Nucleus accumbens (tissue), 56 donors: ENCODE data around the gene SLC9A8.
"Not testable (repeated sequence)": the region's sequence is repeated elsewhere in the genome, so short reads cannot be mapped to it uniquely, and the experiment has no call there.

Source experiments
- DNase-seq, 56 donors: peaks; one replicate each; lab custom pipeline; 2025; lab: John Stamatoyannopoulos, UW

The SLC9A8 gene

GRCh38 chr20:49786668-49787370 is 25.8 kb upstream of the SLC9A8 start:
- DNase-seq = no peak

DNA sequence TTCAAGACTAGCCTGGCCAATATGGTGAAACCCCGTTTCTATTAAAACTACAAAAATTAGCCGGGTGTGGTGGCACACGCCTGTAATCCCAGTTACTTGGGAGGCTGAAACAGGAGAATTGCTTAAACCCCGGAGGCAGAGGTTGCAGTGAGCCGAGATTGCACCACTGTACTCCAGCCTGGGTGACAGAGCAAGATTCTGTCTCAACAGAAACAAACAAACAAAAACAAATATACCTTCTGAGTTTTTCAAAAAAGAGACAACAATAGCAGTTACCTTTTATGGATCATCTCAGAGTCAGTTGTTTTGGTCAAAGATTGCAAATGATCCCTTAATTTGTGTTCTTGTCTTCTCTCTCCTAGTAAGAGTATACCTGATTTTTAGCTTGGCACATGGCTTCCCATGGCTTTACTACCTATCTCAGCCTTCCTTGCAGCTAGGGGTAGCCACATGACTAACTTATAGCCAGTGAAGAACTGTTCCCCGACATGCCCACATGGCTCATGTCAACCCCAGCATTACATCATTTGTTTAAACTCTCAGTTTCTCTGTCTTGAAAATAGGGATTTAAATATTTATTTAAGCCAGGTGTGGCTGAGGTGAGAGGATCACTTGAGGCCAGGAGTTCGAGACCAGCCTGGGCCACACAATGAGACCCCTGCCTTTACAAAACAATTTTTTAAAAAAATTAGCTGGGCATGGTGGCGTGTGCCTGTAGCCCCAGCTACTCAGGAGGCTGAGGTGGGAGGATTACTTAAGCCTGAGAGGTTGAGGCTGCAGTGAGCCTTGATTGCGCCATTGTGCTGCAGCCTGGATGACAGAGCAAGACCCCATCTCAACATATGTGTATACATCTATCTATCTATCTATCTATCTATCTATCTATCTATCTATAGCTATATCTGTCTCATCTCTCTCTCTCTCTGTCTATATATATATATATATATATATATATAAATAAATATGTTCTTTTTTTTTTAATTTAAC is 25.0 kb upstream of the SLC9A8 start:
- no peak for DNase-seq

DNA sequence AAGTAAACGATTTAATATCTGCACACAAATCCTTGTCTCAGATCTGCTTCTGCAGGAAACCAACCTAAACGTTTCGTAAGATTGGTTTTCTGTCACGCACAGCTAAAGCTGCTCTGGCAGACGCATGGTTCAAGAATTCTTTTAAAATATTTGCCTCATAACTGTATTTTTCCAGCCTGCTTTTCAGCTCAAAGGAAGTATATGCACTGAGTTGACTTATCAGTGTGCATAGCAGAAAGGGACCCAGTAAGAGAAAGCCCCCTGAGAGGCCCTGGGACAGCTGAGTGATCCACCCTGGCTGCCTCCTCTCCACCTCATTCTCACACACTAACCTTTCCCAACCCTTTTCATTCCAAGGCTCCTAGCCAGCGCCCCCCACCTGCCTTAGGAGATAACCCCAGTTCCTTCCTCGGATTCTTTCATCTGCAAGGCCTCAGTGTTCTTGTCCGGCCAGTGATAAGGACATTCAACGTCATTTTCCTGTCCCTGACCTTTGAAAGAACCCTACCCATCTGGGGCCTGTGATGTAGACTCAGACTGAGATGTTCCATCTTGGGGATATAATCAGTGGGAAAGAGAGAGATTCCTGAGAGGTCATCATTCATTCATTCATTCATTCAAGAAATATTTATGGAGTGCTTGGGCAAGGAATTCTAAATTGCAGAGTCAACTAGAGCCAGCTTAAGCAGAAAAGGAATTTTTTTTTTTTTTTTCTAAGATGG is 22.4 kb upstream of the SLC9A8 start:
- no peak for DNase-seq

GRCh38 chr20:49791165-49791564 is 21.5 kb upstream of the SLC9A8 start:
- no peak for DNase-seq

DNA sequence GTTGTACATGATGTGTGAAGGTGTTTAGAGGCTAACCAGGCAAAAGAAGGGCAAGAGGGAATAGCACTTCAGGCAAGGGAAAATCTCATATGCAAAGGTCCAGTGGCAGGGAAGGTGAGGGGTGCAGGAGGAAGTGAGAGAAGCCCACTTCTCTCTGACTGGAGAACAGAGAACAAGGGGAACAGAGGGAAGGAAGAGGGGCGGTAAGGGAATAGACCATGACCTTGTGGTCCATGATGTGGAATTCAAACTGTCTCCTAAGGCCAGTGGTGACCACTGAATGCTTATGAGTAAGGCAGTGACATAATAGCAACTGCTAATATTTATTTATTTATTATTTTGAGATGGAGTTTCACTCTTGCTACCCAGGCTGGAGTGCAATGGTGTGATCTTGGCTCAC is 20.6 kb upstream of the SLC9A8 start:
- DNase-seq = no peak

DNA sequence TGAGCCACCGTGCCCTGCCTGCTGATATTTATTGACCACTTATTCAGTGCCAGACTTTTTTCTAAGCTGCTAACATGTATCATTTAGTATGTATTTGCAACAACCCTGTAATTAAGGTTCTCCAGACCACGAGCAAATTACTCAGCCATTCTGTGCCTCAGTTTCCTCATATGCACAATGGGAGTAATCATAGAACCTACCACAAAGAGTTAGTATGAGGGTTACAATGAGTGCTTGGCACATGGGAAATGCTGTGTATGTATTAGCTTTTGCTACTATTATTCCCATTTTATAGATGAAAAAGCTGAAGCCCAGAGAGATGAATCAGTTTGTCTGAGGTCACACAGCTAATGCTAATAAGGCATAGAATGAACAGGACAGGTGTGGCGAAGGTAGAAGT is 20.0 kb upstream of the SLC9A8 start:
- DNase-seq = no peak

DNA sequence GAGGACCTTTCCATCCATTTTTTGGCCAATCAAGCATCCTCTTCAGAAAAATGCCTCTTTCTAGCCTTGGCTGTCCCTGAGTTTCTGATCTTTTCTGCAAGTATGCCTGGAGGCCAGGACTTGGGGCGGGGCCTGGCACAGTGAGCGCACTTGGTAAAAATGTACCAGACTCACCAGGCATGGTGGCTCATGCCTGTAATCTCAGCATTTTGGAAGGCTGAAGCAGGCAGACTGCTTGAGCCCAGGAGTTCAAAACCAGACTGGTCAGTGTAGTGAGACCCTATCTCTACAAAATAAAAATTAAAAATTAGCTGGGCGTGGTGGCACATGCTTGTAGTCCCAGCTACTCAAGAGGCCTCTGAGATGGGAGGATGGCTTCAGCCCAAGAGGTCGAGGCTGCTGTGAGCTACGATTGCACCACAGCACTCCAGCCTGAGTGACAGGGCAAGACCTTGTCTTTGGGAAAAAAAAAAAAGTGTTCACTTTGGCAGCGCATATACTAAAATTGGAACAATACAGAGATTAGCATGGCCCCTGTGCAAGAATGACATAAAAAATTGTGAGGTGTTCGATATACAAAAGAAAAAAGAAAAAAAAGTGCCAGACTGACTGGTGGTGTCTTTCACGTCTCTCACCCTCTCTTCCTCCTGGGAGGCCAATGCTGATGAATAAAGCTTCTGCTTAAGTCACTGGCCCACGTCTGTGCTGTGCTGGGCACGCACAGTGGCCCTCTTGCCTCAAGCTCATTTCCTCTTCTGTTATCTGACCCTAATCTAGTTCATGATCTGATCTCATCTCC is 18.1 kb upstream of the SLC9A8 start:
- DNase-seq = no peak

DNA sequence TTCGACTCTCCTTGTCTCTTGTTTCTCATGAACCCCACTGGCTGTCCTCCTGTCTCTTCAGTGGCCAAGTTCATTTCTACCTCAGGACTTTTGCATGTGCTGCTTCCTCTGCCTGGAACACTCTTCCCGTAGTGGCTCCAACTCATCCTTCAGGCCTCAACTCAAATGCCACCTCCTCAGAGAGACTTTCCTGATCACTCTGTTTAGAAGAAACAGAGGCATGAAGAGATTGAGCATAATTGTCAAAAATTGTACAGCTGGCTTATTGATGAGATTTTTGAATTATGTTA is 17.5 kb upstream of the SLC9A8 start:
- DNase-seq = no peak

DNA sequence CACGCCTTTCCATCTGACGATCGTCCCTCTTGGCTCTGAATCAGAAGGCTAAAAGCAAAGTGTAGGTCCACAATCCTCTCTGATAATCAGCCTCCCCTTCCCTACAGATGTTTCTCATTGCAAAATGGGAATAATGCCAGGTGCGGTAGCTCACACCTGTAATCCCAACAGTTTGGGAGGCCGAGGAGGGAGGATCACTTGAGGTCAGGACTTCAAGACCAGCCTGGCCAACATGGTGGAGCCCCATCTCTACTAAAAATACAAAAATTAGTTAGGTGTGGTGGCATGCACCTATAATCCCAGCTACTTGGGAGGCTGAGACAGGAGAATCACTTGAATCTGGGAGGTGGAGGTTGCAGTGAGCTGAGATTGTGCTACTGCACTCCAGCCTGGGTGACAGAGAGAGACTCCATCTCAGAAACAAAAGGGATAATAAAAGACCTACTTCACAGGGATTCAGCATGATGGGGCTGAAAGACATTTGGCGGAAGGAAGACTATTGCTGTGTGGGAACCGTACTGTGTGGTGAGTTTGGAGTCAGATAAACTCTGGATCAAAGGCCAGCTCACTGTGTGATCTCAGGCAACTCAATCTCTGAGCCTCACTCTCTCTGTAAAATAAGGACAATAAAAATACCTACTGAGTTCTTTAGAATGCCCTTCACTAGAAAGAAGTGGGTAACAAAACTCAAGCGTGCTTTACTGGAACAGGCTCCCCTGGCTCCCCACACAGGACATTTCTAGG is 15.9 kb upstream of the SLC9A8 start:
- no peak for DNase-seq

GRCh38 chr20:49797344-49797615 is 15.3 kb upstream of the SLC9A8 start:
- DNase-seq = no peak

DNA sequence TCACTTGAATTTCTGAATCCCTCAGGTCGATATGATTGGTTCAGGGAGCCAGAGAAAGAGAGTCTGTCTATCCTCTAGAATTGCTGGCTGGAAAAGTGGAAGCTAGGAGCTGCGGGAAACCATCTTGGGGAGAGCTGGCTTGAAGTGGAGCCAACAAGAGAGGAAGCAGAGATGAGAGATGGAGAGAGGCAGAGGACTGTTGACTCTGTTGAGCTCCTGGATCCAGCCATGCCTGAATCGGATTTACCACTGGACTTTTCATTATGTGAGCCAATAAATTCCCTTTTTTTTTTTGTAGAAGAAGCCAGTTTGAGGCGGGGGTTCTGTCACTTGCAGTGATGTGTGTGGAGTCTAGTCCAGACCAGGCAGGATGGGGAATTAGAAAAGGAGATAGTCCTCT is 13.9 kb upstream of the SLC9A8 start:
- DNase-seq = no peak

- DNase-seq = no peak
Measured at GRCh38 chr20:49799698-49800097, 12.9 kb upstream of the SLC9A8 start.

DNA sequence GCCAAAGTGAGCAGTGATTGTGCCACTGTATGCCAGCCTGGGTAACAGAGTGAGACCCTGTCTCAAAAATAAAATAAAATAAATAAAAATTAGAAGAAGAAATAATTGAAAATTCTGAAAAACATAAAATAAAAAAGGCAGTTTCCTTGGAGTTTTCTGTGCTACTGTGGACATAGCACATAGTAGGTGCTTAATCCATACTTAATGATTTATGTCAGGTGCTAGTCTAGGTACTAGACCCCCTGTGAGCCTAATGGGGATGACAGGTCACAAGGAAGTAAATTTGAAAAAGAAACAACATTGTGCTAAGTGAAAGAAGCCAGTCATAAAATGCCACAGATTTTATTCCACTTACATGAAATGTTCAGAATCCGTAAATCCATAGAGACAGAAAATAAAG is 9.2 kb upstream of the SLC9A8 start:
- no peak for DNase-seq

DNA sequence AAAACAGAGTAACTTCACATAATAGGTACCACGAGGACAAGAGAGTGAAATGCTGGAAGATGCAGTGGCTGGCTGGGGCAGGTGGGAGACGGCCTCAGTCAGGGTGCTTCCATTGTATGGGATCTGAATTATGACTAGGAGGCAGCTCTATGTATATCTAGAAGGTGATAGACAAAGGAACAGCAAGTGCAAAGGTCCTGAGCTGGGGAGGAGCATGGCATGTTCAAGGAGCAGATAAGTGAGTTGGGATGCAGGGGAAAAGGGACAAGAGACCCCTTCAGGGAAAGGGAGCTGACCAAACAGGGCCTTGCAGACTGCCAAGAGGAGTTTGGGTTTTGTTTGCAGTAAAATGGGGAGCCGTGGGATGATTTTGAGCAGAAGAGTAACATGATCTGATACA is 8.3 kb upstream of the SLC9A8 start:
- no peak for DNase-seq

- DNase-seq = not testable (repeated sequence)
Measured at GRCh38 chr20:49805224-49805876, 7.3 kb upstream of the SLC9A8 start.

- DNase-seq = no peak
Measured at GRCh38 chr20:49808753-49809152, 3.9 kb upstream of the SLC9A8 start.

DNA sequence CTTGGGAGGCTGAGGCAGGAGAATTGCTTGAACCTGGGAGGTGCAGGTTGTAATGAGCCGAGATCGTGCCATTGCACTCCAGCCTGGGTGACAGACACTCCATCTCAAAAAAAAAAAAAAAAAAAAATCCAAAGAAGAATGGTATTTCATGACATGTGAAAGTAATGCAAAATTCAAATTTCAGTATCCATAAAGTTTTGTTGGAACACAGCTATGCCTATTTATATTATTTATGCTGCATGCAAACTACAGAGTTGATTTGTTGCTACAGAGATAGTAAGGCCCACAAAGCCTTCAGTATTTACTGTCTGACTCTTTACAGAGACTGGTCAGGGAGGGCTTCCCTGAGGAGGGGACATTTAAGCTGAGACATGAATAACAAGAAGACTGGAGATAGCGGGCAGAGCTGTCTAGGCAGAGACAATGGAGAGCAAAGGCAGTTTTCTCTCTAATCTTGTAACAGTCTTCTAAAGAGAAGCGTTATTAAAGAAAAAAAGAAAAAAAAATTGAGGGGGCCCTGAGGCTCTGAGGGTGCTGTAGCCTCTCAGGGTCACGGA is 2.7 kb upstream of the SLC9A8 start:
- DNase-seq = no peak

DNA sequence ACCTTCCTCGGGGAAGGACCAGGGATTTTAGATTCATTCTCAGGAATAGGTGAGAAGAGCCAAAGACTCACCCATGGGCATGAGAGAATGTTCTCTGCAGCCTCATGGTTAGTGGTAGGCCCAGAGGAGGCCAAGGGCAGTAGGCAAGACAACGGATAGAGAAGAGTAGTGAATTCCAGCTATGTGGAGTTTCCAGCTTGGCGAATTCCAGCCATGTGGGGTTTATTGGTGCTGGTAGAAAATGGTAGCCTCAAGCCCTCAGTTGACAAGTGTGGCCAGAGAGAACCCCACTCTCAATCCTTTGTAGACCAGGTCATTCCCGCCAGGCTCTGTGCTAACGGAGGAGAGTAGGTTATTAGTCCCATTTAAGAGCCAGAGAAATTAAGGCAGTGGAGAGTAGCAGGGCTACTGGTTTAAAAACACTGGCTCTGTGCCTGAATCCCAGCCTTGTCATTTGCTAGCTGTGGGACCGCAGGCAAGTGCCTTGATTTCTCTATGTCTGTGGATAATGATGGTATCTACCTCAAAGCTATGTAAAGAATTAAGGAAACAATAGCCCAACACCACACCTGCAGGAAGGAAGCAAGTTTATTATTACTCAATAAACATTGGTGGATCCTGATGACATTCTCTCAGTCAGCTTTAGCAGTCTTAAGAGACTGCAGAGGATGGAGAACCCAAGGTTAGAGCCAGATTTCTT is 2.0 kb upstream of the SLC9A8 start:
- no peak for DNase-seq
